Suprapubic skin (tissue), 4 donors: ENCODE results near the gene RPS17.

Source experiments
- CTCF ChIP-seq, 2 donors: fragments of 200-600 bp in 1 of 2; fragments of 450-650 bp in 1 of 2; sonication (generic) in 1 of 2; IDR thresholded peaks; one replicate each; pipeline ENCODE4 v1.5.1; 2016 to 2019; ENCODE audit warnings: antibody characterized with exemption in 2 of 2, mild to moderate bottlenecking in 1 of 2, moderate library complexity in 1 of 2
- POLR2A ChIP-seq, 2 donors: fragments of 450-650 bp; IDR thresholded peaks; one replicate each; pipeline ENCODE4 v1.6.1; 2017; ENCODE audit warnings: antibody characterized with exemption in 2 of 2, mild to moderate bottlenecking in 2 of 2, moderate library complexity in 2 of 2
- POLR2AphosphoS5 ChIP-seq, 3 donors: sonication (generic); formaldehyde crosslinking; IDR thresholded peaks; one replicate each; pipeline ENCODE4 v1.6.1; 2017; ENCODE audit warnings: antibody characterized with exemption in 3 of 3

DNA sequence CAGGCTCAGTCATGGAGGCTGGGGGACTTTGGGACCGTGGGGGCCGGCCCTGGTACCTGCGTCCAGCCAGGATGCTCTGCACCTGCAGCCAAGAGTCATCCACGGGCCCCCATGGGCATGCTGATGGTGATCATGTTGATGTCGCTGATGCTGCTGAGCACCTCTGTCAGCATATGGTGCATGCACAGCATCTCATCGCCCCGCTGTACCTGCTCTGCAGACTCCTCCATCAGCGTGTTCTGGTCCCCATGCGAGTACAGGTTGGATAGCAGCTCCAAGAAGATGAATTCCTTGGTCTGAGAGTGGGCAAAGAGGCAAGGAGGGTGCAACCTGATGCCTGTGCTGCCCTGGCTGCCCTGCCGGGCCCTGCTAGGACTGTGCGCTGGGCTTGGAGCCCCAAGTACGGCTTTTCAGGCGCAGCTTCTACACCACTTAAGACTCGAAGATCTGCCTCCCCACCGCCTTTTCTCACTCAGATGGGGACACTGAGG, 7.2 kb downstream of the RPS17 start:
- no peak for TF ChIP-seq POLR2AphosphoS5 (IDR thresholded peaks at IDR 0.05)
- TF ChIP-seq CTCF (IDR thresholded peaks at IDR 0.05): no peak
- TF ChIP-seq POLR2A (IDR thresholded peaks at IDR 0.05): no peak
